Measurements from ENCODE around the gene KCNMA1. TPM values are rescaled to one million over a fixed set of nuclear protein-coding genes. Genes with fewer than 3 reads are reported as not detected.

Gene KCNMA1
- total RNA-seq (2022): 20.7 and 23.9 TPM in 2 replicates
- percentile 56 among the genes with signal in this experiment for Bru-seq, nascent RNA
- percentile 54 among the genes with signal in this experiment for BruChase-seq, experiment 1, labeled RNA remaining after a 2-hour chase
- percentile 55 among the genes with signal in this experiment for BruChase-seq, experiment 2, labeled RNA remaining after a 6-hour chase
- long read RNA-seq, transcript KCNMA1-219 (2 exons, 2,963 nt): major isoform, 11 of 33 reads
- long read RNA-seq, transcript KCNMA1-220 (2 exons, 896 nt): minor isoform, 8 of 33 reads
- long read RNA-seq, partial matches to known transcripts: 4 of 33 reads
- long read RNA-seq, other reads (novel, unspliced or antisense): 10 of 33 reads

GRCh38 chr10:77637532-77638320 lies at the start of gene KCNMA1:
Gene KCNMA1 (minus strand): TSS chr10:77637808.
- H3K27me3 Mint-ChIP-seq (ENCODE audit: insufficient read depth, unreplicated experiment): peaks cover 3% of the 10 kb centered on the region

GRCh38 chr10:77686650-77687417 lies 49.2 kb upstream of the KCNMA1 start:
- Histone ChIP-seq H3K9me3 (no peaks in the 10 kb centered on the region), H3K4me1 (no peaks in the 10 kb centered on the region), H3K27me3 (replicated peaks; ENCODE audit: control insufficient read depth, insufficient read depth, low read length) (0 out of 2 replicates have a peak, but pooled peaks cover 1% of the 10 kb centered on the region), H3K36me3 (ENCODE audit: control insufficient read depth, insufficient read depth, low read length) (no peaks in the 10 kb centered on the region), H3K4me3 (ENCODE audit: low read depth, low read length) (no peak overlapping the region)
- ChIA-PET POLR2A (no interaction called here), CTCF (no interaction called here)
- no peaks in the 10 kb centered on the region for H3K36me3 Mint-ChIP-seq (ENCODE audit: insufficient read depth, unreplicated experiment)
- H3K9me3 Mint-ChIP-seq (ENCODE audit: unreplicated experiment): no peaks in the 10 kb centered on the region
- peaks cover 9% of the 10 kb centered on the region for H3K27me3 Mint-ChIP-seq (ENCODE audit: insufficient read depth, unreplicated experiment)
- H3K27ac Mint-ChIP-seq (ENCODE audit: unreplicated experiment): no peak overlapping the region
- TF ChIP-seq CTCF (IDR thresholded peaks at IDR 0.05; ENCODE audit: insufficient read depth in 1 of 2, low read depth in 1 of 2, low read length in 1 of 2, severe bottlenecking in 1 of 2, unreplicated experiment in 1 of 2): no peak
- no TSS peak for BruUV-seq (replicated peaks)
- no peak overlapping the region for H3K4me3 Mint-ChIP-seq (ENCODE audit: unreplicated experiment)
- no peak for DNase-seq
- intact Hi-C loops (cut with micrococcal nuclease; ENCODE audit: unreplicated experiment): no loop called here
- H3K4me1 Mint-ChIP-seq (ENCODE audit: low read depth, unreplicated experiment): no peaks in the 10 kb centered on the region

More at GRCh38 chr10:77637532-77638320, at the start of gene KCNMA1:
- H3K27me3 ChIP-seq (replicated peaks; ENCODE audit: control insufficient read depth, insufficient read depth, low read length): peaks cover 2% of the 10 kb centered on the region; the same call in 1 of the 2 replicates
- DNase-seq: peak in 1 of 2 experiments; percentile 64
- peaks cover 13% of the 10 kb centered on the region for H3K4me1 Mint-ChIP-seq (ENCODE audit: low read depth, unreplicated experiment)
- intact Hi-C loops (cut with micrococcal nuclease; ENCODE audit: unreplicated experiment): loop anchor here (1.0 kb wide), 1 partner anchor 50 kb away; no protein-coding TSS in a partner anchor
- H3K4me3 Mint-ChIP-seq (ENCODE audit: unreplicated experiment): peak within 1 kb of the TSS; percentile 81
- H3K36me3 ChIP-seq (ENCODE audit: control insufficient read depth, insufficient read depth, low read length): no peaks in the 10 kb centered on the region
- H3K36me3 Mint-ChIP-seq (ENCODE audit: insufficient read depth, unreplicated experiment): peaks cover 6% of the 10 kb centered on the region
- H3K4me3 ChIP-seq (ENCODE audit: low read depth, low read length): peak within 1 kb of the TSS; percentile 77
- no TSS peak for BruUV-seq (replicated peaks)
- H3K9me3 ChIP-seq: no peaks in the 10 kb centered on the region
- H3K27ac Mint-ChIP-seq (ENCODE audit: unreplicated experiment): no peak within 1 kb of the TSS
- peaks cover 10% of the 10 kb centered on the region for H3K4me1 ChIP-seq
- POLR2A ChIA-PET: interaction anchor here (0.6 kb wide), 1 partner anchor 122 kb away, joined by 3 read pairs; no protein-coding TSS in a partner anchor
- CTCF ChIA-PET: interaction anchor here (1.0 to 1.2 kb wide), 2 partner anchors 250 to 386 kb away, joined by 3 to 4 read pairs; no protein-coding TSS in a partner anchor
- H3K9me3 Mint-ChIP-seq (ENCODE audit: unreplicated experiment): no peaks in the 10 kb centered on the region
- no peak for TF ChIP-seq CTCF (IDR thresholded peaks at IDR 0.05; ENCODE audit: insufficient read depth in 1 of 2, low read depth in 1 of 2, low read length in 1 of 2, severe bottlenecking in 1 of 2, unreplicated experiment in 1 of 2)

GRCh38 chr10:77686096-77686495 lies 48.5 kb upstream of the KCNMA1 start:
- no peaks in the 10 kb centered on the region for H3K4me1 ChIP-seq
- H3K27me3 ChIP-seq (replicated peaks; ENCODE audit: control insufficient read depth, insufficient read depth, low read length): 0 out of 2 replicates have a peak, but pooled peaks cover 1% of the 10 kb centered on the region
- no peak overlapping the region for H3K4me3 Mint-ChIP-seq (ENCODE audit: unreplicated experiment)
- H3K9me3 ChIP-seq: no peaks in the 10 kb centered on the region
- no peak overlapping the region for H3K27ac Mint-ChIP-seq (ENCODE audit: unreplicated experiment)
- BruUV-seq (replicated peaks): no TSS peak
- H3K36me3 ChIP-seq (ENCODE audit: control insufficient read depth, insufficient read depth, low read length): no peaks in the 10 kb centered on the region
- H3K36me3 Mint-ChIP-seq (ENCODE audit: insufficient read depth, unreplicated experiment): no peaks in the 10 kb centered on the region
- no peaks in the 10 kb centered on the region for H3K9me3 Mint-ChIP-seq (ENCODE audit: unreplicated experiment)
- DNase-seq: no peak
- no peak for TF ChIP-seq CTCF (IDR thresholded peaks at IDR 0.05; ENCODE audit: insufficient read depth in 1 of 2, low read depth in 1 of 2, low read length in 1 of 2, severe bottlenecking in 1 of 2, unreplicated experiment in 1 of 2)
- no peaks in the 10 kb centered on the region for H3K4me1 Mint-ChIP-seq (ENCODE audit: low read depth, unreplicated experiment)
- POLR2A ChIA-PET: no interaction called here
- CTCF ChIA-PET: no interaction called here
- intact Hi-C loops (cut with micrococcal nuclease; ENCODE audit: unreplicated experiment): no loop called here
- no peak overlapping the region for H3K4me3 ChIP-seq (ENCODE audit: low read depth, low read length)
- H3K27me3 Mint-ChIP-seq (ENCODE audit: insufficient read depth, unreplicated experiment): peaks cover 9% of the 10 kb centered on the region
